Lung (tissue), 12 donors: ENCODE results near the gene SELENOH. TPM values are rescaled to one million over a fixed set of nuclear protein-coding genes. Genes with fewer than 3 reads are reported as not detected.

Experiments
- ATAC-seq: fragments of 200-7000 bp; cut with Tn5 transposase; one replicate; pipeline ENCODE4 v1.9.1; 2020; ENCODE audit warnings: moderate number of reproducible peaks; ENCODE audit not compliant: insufficient read depth, low FRiP score
- DNase-seq, 3 donors: peaks; one replicate each; pipeline ENCODE4 v3.0.0-alpha.2; 2013 to 2017
- H3K27ac ChIP-seq, 2 donors: one replicate each; pipeline ENCODE4 v1.5.1; 2013; ENCODE audit warnings: mild to moderate bottlenecking in 2 of 2, moderate library complexity in 2 of 2, control low read depth in 1 of 2, inconsistent platforms in 1 of 2, low read depth in 1 of 2, low read length in 1 of 2
- H3K27me3 ChIP-seq, 3 donors: one replicate each; pipeline ENCODE4 v1.5.1; 2013; ENCODE audit warnings: low read length in 2 of 3; ENCODE audit not compliant: control insufficient read depth in 3 of 3, insufficient read depth in 3 of 3
- H3K36me3 ChIP-seq, 4 donors: one replicate each; pipeline ENCODE4 v1.5.1; 2013; ENCODE audit warnings: low read length in 4 of 4, mild to moderate bottlenecking in 1 of 4, moderate library complexity in 1 of 4; ENCODE audit not compliant: control insufficient read depth in 4 of 4, insufficient read depth in 4 of 4
- H3K4me1 ChIP-seq, 5 donors: one replicate each; pipeline ENCODE4 v1.5.1; 2013; ENCODE audit warnings: low read length in 5 of 5, mild to moderate bottlenecking in 2 of 5, moderate library complexity in 1 of 5; ENCODE audit not compliant: control insufficient read depth in 5 of 5, insufficient read depth in 5 of 5
- H3K4me3 ChIP-seq: one replicate; pipeline ENCODE4 v1.5.1; 2013; ENCODE audit warnings: mild to moderate bottlenecking, control low read depth, moderate library complexity
- H3K9ac ChIP-seq, 2 donors: one replicate each; pipeline ENCODE4 v1.5.1; 2013; ENCODE audit warnings: low read length in 2 of 2, control low read depth in 1 of 2; ENCODE audit not compliant: insufficient read depth in 1 of 2
- H3K9me3 ChIP-seq, 4 donors: one replicate each; pipeline ENCODE4 v1.5.1; 2013; ENCODE audit warnings: low read length in 3 of 4, mild to moderate bottlenecking in 1 of 4, moderate library complexity in 1 of 4; ENCODE audit not compliant: control insufficient read depth in 4 of 4, insufficient read depth in 3 of 4
- CTCF ChIP-seq: IDR thresholded peaks from 2 replicates; pipeline ENCODE4 v1.5.1; 2012; ENCODE audit warnings: mild to moderate bottlenecking; ENCODE audit errors: control extremely low read depth, extremely low read depth
- WGBS, 2 donors: extraction: QIAGEN DNeasy Blood & Tissue Kit; methylation state at CpG; one replicate each; pipeline ENCODE4 v1.1.7; 2013; 5-methylcytosine and 5-hydroxymethylcytosine counted together
- polyA plus RNA-seq, 2 donors: library from polyadenylated mRNA; stranded (reverse); fragments of 200-250 nt; gene quantifications; one replicate each; pipeline ENCODE4 v1.2.1, GENCODE V29; 2013
- total RNA-seq, 2 donors: library from RNA; depleted of rRNA in 1 of 2; stranded (reverse); fragments of >200 nt in 1 of 2; gene quantifications; one replicate each; pipeline ENCODE4 v1.2.1, GENCODE V29; 2014 to 2021
- donor health status: control.
- donor health status: control.
- donor health status: Bipolar disorder and iron deficiency.
- donor health status: healthy.
- donor health status: DM: yes; HTN: yes; CAD: no.

SELENOH gene
- total and polyA plus RNA-seq, 4 donors = 77.3 to 155 (median 139) TPM

DNA sequence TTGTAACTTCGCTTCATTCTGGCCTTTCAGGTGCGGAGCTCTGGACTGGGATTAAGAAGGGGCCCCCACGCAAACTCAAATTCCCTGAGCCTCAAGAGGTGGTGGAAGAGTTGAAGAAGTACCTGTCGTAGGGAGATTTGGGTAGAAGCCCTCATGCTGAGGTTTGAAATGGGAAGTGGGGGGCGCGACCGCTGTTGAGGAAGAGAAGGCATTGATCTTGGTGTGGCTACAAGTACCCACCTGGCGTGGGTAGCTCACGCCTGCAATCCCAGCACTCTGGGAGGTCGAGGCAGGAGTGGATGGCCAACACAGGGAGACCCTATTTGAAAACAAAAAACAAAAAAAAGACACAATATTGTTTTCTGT lies 779 bp downstream of the SELENOH start:
- Histone ChIP-seq H3K9ac (peak overlapping the region; percentile 91 to 97), H3K36me3 (peaks cover 27 to 42% (median 31%) of the 10 kb centered on the region in 4 donors), H3K9me3 (no peaks in the 10 kb centered on the region), H3K4me3 (peak overlapping the region; percentile 91), H3K27me3 (no peaks in the 10 kb centered on the region), H3K27ac (peak overlapping the region; percentile 87 to 97), H3K4me1 (peaks cover 0 to 15% (median 8%) of the 10 kb centered on the region in 5 donors)
- ATAC-seq (no peak), DNase-seq (no peak)
- no peak for TF ChIP-seq CTCF
- WGBS, 2 donors = 1 to 2% methylated on average over 10 of the region's 10 CpGs

- DNase-seq (no peak), ATAC-seq (no peak)
- 75 to 91% methylated on average over 2 of the region's 2 CpGs for WGBS, 2 donors
- no peak overlapping the region for H3K27ac ChIP-seq
- peaks cover 13 to 29% (median 20%) of the 10 kb centered on the region in 4 donors for H3K36me3 ChIP-seq
- no peak for TF ChIP-seq CTCF
- H3K4me3 ChIP-seq = no peak overlapping the region
- no peaks in the 10 kb centered on the region for H3K27me3 ChIP-seq
- peaks cover 0 to 15% (median 8%) of the 10 kb centered on the region in 5 donors for H3K4me1 ChIP-seq
- no peaks in the 10 kb centered on the region for H3K9me3 ChIP-seq
- H3K9ac ChIP-seq = no peak overlapping the region
These were observed 3.1 kb downstream of the SELENOH start for GRCh38 chr11:57744357-57744756.

- no peak overlapping the region for H3K4me3 ChIP-seq
- peaks cover 0 to 15% (median 8%) of the 10 kb centered on the region in 5 donors for H3K4me1 ChIP-seq
- ATAC-seq (no peak), DNase-seq (no peak)
- H3K36me3 ChIP-seq = peaks cover 13 to 29% (median 16%) of the 10 kb centered on the region in 4 donors
- H3K9me3 ChIP-seq = no peaks in the 10 kb centered on the region
- WGBS, 2 donors = 88 to 100% methylated on average over 5 of the region's 5 CpGs
- H3K9ac ChIP-seq = no peak overlapping the region
- H3K27me3 ChIP-seq = no peaks in the 10 kb centered on the region
- no peak overlapping the region for H3K27ac ChIP-seq
- no peak for TF ChIP-seq CTCF
These were observed 3.9 kb downstream of the SELENOH start for GRCh38 chr11:57745206-57745605.

- Histone ChIP-seq H3K36me3 (peaks cover 13 to 29% (median 16%) of the 10 kb centered on the region in 4 donors), H3K27me3 (no peaks in the 10 kb centered on the region), H3K27ac (no peak overlapping the region), H3K9me3 (no peaks in the 10 kb centered on the region), H3K9ac (no peak overlapping the region), H3K4me3 (no peak overlapping the region), H3K4me1 (peaks cover 3 to 10% (median 8%) of the 10 kb centered on the region in 5 donors)
- TF ChIP-seq CTCF = no peak
- ATAC-seq (no peak), DNase-seq (no peak)
- WGBS, 2 donors = 83 to 87% methylated on average over 1 of the region's 1 CpG
These were observed 5.6 kb downstream of the SELENOH start for GRCh38 chr11:57746920-57747319.
